Measurements from ENCODE around the gene SAP30BP.
A peak's percentile ranks its signal among the peaks of the same experiment; 100 is the strongest.

Gene SAP30BP

GRCh38 chr17:75643643-75644017, 23.5 kb upstream of the SAP30BP start:
- Histone ChIP-seq H3K27me3 (ENCODE audit: control insufficient read depth, insufficient read depth, low read length) (no peaks in the 10 kb centered on the region), H3K36me3 (ENCODE audit: control insufficient read depth, insufficient read depth, low read length) (peaks cover 4% of the 10 kb centered on the region), H3K4me3 (ENCODE audit: low read length) (no peak overlapping the region), H3K4me1 (ENCODE audit: control insufficient read depth, insufficient read depth, low read length) (peaks cover 87% of the 10 kb centered on the region), H3K9me3 (ENCODE audit: control insufficient read depth, low read length) (no peaks in the 10 kb centered on the region), H3K9ac (ENCODE audit: low read length) (peak overlapping the region; percentile 59)

GRCh38 chr17:75645501-75645888, 21.6 kb upstream of the SAP30BP start:
- Histone ChIP-seq H3K4me3 (ENCODE audit: low read length) (no peak overlapping the region), H3K9ac (ENCODE audit: low read length) (peak overlapping the region; percentile 74), H3K4me1 (ENCODE audit: control insufficient read depth, insufficient read depth, low read length) (peaks cover 69% of the 10 kb centered on the region), H3K9me3 (ENCODE audit: control insufficient read depth, low read length) (no peaks in the 10 kb centered on the region), H3K27me3 (ENCODE audit: control insufficient read depth, insufficient read depth, low read length) (no peaks in the 10 kb centered on the region), H3K36me3 (ENCODE audit: control insufficient read depth, insufficient read depth, low read length) (peaks cover 4% of the 10 kb centered on the region)

GRCh38 chr17:75645889-75646637, 21.1 kb upstream of the SAP30BP start:
- Histone ChIP-seq H3K9ac (ENCODE audit: low read length) (peak overlapping the region; percentile 74), H3K36me3 (ENCODE audit: control insufficient read depth, insufficient read depth, low read length) (peaks cover 4% of the 10 kb centered on the region), H3K27me3 (ENCODE audit: control insufficient read depth, insufficient read depth, low read length) (no peaks in the 10 kb centered on the region), H3K4me3 (ENCODE audit: low read length) (peak overlapping the region; percentile 26), H3K9me3 (ENCODE audit: control insufficient read depth, low read length) (no peaks in the 10 kb centered on the region), H3K4me1 (ENCODE audit: control insufficient read depth, insufficient read depth, low read length) (peaks cover 63% of the 10 kb centered on the region)

- Histone ChIP-seq H3K27me3 (ENCODE audit: control insufficient read depth, insufficient read depth, low read length) (no peaks in the 10 kb centered on the region), H3K4me1 (ENCODE audit: control insufficient read depth, insufficient read depth, low read length) (peaks cover 57% of the 10 kb centered on the region), H3K36me3 (ENCODE audit: control insufficient read depth, insufficient read depth, low read length) (peaks cover 3% of the 10 kb centered on the region), H3K9me3 (ENCODE audit: control insufficient read depth, low read length) (no peaks in the 10 kb centered on the region), H3K9ac (ENCODE audit: low read length) (peak overlapping the region; percentile 74), H3K4me3 (ENCODE audit: low read length) (peak overlapping the region; percentile 26)
Measured at GRCh38 chr17:75646638-75646992, 20.5 kb upstream of the SAP30BP start.

DNA sequence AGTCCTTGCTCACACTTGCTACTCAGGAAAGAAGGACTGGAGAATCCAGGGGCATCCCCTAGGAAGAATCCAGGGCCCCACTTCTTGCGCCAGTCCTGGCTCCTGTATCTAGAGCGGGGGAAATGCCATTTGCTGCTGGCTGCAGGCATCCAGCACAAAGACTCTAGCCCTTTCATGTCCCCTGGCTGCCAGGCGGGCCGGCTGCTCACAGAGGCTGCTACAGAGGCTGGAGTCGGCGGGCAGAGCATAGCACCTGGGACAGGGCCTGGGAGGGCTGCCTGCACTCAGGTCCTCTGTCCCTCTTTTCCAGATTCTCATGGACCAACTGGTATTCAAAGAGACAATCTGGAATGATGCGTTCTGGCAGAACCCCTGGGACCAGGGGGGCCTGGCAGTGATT, 20.1 kb upstream of the SAP30BP start:
- Histone ChIP-seq H3K4me1 (ENCODE audit: control insufficient read depth, insufficient read depth, low read length) (peaks cover 53% of the 10 kb centered on the region), H3K27me3 (ENCODE audit: control insufficient read depth, insufficient read depth, low read length) (no peaks in the 10 kb centered on the region), H3K9ac (ENCODE audit: low read length) (peak overlapping the region; percentile 74), H3K9me3 (ENCODE audit: control insufficient read depth, low read length) (no peaks in the 10 kb centered on the region), H3K4me3 (ENCODE audit: low read length) (peak overlapping the region; percentile 26), H3K36me3 (ENCODE audit: control insufficient read depth, insufficient read depth, low read length) (no peaks in the 10 kb centered on the region)

DNA sequence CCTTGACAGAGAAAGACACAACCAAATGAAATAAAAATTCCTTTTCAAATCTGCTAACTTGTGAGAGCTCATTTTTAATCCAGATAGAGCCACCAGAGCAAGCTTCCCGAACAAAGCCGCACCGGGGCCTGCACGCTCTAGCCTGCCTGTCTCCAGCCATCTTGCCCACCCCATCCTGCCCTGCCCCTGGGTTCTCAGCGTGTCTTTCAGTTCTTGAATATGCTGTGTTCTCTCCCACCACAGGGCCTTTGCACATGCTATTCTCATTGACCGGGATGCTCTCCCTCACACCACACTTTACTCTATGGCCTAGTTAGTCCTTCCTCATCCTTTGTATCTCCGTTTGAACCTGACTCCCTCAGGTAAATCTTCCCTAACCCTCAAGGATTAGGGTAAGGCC, 19.2 kb upstream of the SAP30BP start:
- Histone ChIP-seq H3K4me3 (ENCODE audit: low read length) (no peak overlapping the region), H3K36me3 (ENCODE audit: control insufficient read depth, insufficient read depth, low read length) (no peaks in the 10 kb centered on the region), H3K9me3 (ENCODE audit: control insufficient read depth, low read length) (no peaks in the 10 kb centered on the region), H3K9ac (ENCODE audit: low read length) (peak overlapping the region; percentile 74), H3K4me1 (ENCODE audit: control insufficient read depth, insufficient read depth, low read length) (peaks cover 44% of the 10 kb centered on the region), H3K27me3 (ENCODE audit: control insufficient read depth, insufficient read depth, low read length) (no peaks in the 10 kb centered on the region)

DNA sequence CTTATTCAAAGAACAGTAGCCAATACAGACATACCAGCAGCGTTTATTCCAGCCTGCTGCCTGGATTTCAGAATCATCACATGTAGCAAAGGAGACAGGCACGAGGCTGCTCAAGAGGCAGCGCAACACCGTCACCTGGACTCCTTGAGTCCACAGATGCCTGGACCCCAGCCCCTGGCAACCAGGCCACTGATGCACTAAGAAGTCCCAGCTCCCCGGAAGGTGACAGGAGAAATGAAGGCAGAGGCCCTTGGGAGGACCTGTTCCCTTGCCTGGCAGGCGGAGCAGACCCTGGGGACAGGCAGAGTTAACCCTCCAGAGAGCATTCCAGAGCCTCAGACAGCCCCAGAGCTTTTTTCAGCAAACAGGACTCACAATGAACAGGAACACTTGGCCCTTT, 17.5 kb upstream of the SAP30BP start:
- H3K9ac ChIP-seq (ENCODE audit: low read length): no peak overlapping the region
- H3K36me3 ChIP-seq (ENCODE audit: control insufficient read depth, insufficient read depth, low read length): no peaks in the 10 kb centered on the region
- H3K4me1 ChIP-seq (ENCODE audit: control insufficient read depth, insufficient read depth, low read length): peaks cover 32% of the 10 kb centered on the region

DNA sequence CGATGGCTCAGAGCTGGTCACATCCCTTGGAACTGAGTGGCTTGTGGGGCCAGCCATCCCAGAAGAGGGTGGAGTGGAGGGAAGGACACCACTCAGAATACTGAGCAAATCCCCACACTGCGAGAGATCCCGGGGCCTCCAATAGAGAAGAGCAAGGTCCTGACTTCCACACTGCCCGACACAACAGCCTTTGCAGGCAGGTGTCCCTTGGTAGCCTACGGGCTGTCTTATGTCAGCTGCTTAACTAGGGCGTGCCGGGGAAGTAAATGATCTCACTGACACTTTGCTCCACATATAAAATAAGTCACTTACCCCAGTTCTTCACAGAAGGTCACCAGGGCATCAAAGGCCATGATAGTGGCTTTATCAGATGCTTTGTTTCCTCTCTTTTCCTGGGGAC, 16.3 kb upstream of the SAP30BP start:
- H3K9ac ChIP-seq (ENCODE audit: low read length): no peak overlapping the region
- H3K4me1 ChIP-seq (ENCODE audit: control insufficient read depth, insufficient read depth, low read length): peaks cover 21% of the 10 kb centered on the region
- no peaks in the 10 kb centered on the region for H3K27me3 ChIP-seq (ENCODE audit: control insufficient read depth, insufficient read depth, low read length)
- no peaks in the 10 kb centered on the region for H3K36me3 ChIP-seq (ENCODE audit: control insufficient read depth, insufficient read depth, low read length)
- no peaks in the 10 kb centered on the region for H3K9me3 ChIP-seq (ENCODE audit: control insufficient read depth, low read length)
- no peak overlapping the region for H3K4me3 ChIP-seq (ENCODE audit: low read length)

More for the DNA sequence above, 17.5 kb upstream of the SAP30BP start:
- Histone ChIP-seq H3K4me3 (ENCODE audit: low read length) (no peak overlapping the region), H3K27me3 (ENCODE audit: control insufficient read depth, insufficient read depth, low read length) (no peaks in the 10 kb centered on the region), H3K9me3 (ENCODE audit: control insufficient read depth, low read length) (no peaks in the 10 kb centered on the region)

GRCh38 chr17:75652341-75652740, 14.8 kb upstream of the SAP30BP start:
- H3K4me3 ChIP-seq (ENCODE audit: low read length): no peak overlapping the region
- H3K36me3 ChIP-seq (ENCODE audit: control insufficient read depth, insufficient read depth, low read length): no peaks in the 10 kb centered on the region
- H3K9me3 ChIP-seq (ENCODE audit: control insufficient read depth, low read length): no peaks in the 10 kb centered on the region
- peaks cover 9% of the 10 kb centered on the region for H3K4me1 ChIP-seq (ENCODE audit: control insufficient read depth, insufficient read depth, low read length)
- H3K9ac ChIP-seq (ENCODE audit: low read length): no peak overlapping the region
- no peaks in the 10 kb centered on the region for H3K27me3 ChIP-seq (ENCODE audit: control insufficient read depth, insufficient read depth, low read length)

GRCh38 chr17:75652934-75653549, 14.1 kb upstream of the SAP30BP start:
- no peaks in the 10 kb centered on the region for H3K36me3 ChIP-seq (ENCODE audit: control insufficient read depth, insufficient read depth, low read length)
- H3K27me3 ChIP-seq (ENCODE audit: control insufficient read depth, insufficient read depth, low read length): no peaks in the 10 kb centered on the region
- no peak overlapping the region for H3K4me3 ChIP-seq (ENCODE audit: low read length)
- no peak overlapping the region for H3K9ac ChIP-seq (ENCODE audit: low read length)
- peaks cover 4% of the 10 kb centered on the region for H3K4me1 ChIP-seq (ENCODE audit: control insufficient read depth, insufficient read depth, low read length)
- H3K9me3 ChIP-seq (ENCODE audit: control insufficient read depth, low read length): no peaks in the 10 kb centered on the region

GRCh38 chr17:75654176-75654575, 13.0 kb upstream of the SAP30BP start:
- Histone ChIP-seq H3K4me3 (ENCODE audit: low read length) (no peak overlapping the region), H3K27me3 (ENCODE audit: control insufficient read depth, insufficient read depth, low read length) (no peaks in the 10 kb centered on the region), H3K9me3 (ENCODE audit: control insufficient read depth, low read length) (no peaks in the 10 kb centered on the region), H3K4me1 (ENCODE audit: control insufficient read depth, insufficient read depth, low read length) (peaks cover 4% of the 10 kb centered on the region), H3K9ac (ENCODE audit: low read length) (no peak overlapping the region), H3K36me3 (ENCODE audit: control insufficient read depth, insufficient read depth, low read length) (no peaks in the 10 kb centered on the region)

- Histone ChIP-seq H3K36me3 (ENCODE audit: control insufficient read depth, insufficient read depth, low read length) (peaks cover 5% of the 10 kb centered on the region), H3K27me3 (ENCODE audit: control insufficient read depth, insufficient read depth, low read length) (no peaks in the 10 kb centered on the region), H3K9ac (ENCODE audit: low read length) (no peak overlapping the region), H3K4me3 (ENCODE audit: low read length) (no peak overlapping the region), H3K9me3 (ENCODE audit: control insufficient read depth, low read length) (no peaks in the 10 kb centered on the region), H3K4me1 (ENCODE audit: control insufficient read depth, insufficient read depth, low read length) (peaks cover 1% of the 10 kb centered on the region)
Measured at GRCh38 chr17:75658237-75658636, 8.9 kb upstream of the SAP30BP start.

Measured in mucosa of stomach (tissue), 1 donor.